ENCODE results near the gene WT1.

WT1 gene

DNA sequence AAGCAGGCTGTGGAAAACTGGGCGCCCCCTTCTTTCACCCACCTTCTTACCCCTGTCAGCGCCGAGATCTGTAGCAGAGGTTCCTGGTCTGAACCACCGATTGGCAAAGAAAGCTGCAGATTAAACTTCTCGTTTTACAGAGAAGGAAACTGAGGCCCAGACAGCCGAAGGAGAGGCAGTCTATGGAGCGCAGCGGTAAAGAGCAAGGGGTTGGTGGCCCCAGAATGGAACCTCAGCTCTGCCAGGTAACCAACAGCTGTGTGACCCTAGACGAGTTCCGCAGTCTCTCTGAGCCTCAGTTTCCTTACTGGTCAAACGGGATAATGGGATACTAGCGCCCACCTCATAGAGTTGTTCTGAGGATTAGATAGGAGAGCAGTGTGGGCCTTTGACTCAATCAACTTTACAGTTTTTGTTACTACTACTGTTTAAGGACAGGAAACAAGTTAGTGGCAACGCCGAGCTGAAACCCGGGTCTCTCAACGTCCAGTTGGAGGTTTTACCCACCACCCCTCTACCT is 3.1 kb upstream of the WT1 start:
- DNase-seq = no peak

GRCh38 chr11:32437495-32438345 is 2.4 kb upstream of the WT1 start:
- no peak for DNase-seq

DNA sequence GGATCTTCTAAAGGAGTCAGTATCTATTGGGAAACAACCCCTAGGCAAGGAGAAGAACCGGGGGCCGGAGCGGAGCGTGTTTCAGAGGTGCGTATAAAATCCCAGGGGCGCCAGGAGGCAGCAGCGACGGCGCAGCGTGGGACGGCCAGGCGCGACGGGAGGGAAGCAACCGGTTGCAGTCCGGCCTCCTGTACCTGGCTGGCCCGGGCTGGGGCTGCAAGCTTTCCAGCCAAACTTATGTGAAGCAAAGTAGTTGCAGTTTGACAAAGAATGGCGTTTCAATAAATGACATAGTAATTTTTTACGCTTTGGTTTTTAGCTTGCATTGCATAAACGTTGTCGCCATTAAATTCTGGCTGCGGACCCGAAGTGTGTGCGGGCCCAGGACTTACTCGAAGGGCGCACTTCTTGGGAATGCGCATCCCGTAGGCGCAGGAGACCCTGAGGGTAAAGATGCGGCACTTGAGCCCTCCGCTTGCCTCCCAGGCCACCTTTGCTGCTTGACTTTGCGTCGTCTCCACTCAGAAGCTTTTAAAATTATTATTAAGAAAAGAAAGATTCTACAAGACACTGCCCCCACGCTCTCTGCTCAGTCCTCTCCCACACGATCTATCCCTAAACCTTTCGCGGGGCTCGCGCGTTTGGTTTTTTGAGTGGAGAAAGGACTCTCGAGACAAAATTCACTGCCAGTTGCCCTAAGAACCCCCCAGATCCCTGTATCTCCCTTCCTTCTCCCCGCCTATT is 1.6 kb upstream of the WT1 start:
- DNase-seq = no peak

DNA sequence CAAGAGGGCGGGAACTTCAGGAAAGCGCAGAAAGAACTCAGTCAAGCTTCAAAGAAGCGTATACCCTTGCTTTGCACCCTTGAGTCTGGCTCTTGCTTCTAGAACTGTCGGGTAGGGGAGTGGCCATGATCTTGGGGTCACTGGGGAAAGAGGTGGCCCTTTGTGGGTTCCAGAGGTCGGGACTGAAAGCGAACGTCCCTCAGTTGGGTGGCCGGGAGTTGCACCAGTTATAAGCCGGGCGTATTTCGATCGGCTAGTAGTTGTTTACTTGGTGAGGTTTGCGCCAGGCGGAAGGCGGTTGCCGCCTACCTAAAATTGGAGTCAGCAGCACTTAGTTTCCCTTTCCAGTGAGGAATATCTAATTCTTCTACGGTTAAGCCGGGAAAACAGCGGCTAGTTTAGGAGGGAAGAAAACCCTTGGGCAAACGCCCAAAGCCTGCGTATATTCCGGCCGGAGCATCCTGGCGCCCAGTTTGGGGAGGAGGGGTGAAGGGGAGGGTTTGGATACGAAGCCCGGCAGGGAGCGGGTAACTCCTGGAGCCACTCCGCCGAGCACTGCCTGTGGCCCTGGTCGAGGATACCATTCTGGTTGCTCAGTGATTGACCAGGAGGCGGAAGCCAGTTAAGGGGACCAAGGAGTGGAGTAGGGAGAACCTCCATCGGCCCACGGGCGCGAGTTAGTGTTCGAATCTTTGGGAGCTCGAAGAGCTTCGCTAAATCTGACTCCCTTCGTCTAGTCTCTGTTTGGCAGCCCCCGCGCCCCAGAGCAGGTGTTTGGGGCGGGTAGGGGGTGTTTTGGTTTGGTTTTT is 807 bp upstream of the WT1 start:
- DNase-seq = no peak

DNA sequence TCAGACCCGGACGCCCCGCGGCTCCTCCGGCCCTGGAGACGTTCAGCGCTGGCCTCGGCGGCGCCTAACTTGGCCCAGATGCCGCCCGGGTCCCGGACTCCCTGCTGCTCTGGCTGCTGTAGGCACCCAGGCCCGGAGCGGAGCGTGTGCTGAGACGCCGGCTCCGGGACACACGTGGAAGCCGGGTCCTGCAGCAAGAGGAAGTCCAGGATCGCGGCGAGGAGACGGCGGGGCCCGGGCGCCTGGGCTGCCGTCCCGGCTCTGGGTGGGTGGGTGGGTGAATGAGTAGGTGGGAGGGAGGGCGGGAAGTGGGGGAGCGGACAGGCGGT is 223 bp downstream of the WT1 start:
- peak; percentile 43 for DNase-seq

DNA sequence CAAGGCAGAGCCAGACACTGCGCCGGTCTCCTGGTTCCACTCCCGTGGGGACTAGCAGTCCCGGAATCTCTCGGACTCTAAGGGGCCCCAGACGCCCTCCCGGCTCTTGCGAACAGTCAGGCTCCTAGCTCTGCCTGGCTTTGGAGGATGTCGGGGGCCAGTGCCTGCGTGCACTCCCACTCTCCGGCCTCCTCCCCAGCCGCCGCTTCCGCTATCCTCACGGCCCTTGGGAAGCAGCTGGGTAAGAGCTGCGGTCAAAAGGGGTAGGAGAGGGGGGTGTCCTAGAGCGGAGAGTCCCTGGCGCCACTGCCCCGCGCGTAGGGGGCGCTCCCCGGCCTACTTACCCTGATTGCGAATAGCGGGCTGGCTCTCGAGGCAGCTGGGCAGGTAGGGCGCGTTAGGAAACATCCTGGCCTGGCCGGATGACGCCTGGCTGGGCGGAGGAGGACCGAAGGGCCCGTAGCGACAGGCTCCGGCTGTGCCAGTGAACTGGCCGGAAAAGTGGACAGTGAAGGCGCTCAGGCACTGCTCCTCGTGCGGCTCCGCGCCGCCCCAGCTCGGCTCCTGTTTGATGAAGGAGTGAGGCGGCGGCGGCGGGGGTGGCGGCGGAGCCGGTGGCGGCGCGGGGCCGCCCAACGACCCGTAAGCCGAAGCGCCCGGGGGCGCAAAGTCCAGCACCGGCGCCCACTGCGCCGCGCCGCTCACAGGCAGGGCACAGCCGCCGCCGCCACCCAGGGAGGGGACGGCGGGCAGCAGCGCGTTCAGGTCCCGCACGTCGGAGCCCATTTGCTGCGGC is 785 bp downstream of the WT1 start:
- peak; percentile 13 for DNase-seq

GRCh38 chr11:32433914-32434355 is 1.4 kb downstream of the WT1 start:
- no peak for DNase-seq

GRCh38 chr11:32433101-32433913 is 2.0 kb downstream of the WT1 start:
- no peak for DNase-seq

- no peak for DNase-seq
Observed at GRCh38 chr11:32432565-32432964, 2.8 kb downstream of the WT1 start.

GRCh38 chr11:32430568-32431381 is 4.6 kb downstream of the WT1 start:
- no peak for DNase-seq

- no peak for DNase-seq
Observed at GRCh38 chr11:32429477-32429876, 5.9 kb downstream of the WT1 start.

- no peak for DNase-seq
Observed at GRCh38 chr11:32428665-32429303, 6.6 kb downstream of the WT1 start.

DNA sequence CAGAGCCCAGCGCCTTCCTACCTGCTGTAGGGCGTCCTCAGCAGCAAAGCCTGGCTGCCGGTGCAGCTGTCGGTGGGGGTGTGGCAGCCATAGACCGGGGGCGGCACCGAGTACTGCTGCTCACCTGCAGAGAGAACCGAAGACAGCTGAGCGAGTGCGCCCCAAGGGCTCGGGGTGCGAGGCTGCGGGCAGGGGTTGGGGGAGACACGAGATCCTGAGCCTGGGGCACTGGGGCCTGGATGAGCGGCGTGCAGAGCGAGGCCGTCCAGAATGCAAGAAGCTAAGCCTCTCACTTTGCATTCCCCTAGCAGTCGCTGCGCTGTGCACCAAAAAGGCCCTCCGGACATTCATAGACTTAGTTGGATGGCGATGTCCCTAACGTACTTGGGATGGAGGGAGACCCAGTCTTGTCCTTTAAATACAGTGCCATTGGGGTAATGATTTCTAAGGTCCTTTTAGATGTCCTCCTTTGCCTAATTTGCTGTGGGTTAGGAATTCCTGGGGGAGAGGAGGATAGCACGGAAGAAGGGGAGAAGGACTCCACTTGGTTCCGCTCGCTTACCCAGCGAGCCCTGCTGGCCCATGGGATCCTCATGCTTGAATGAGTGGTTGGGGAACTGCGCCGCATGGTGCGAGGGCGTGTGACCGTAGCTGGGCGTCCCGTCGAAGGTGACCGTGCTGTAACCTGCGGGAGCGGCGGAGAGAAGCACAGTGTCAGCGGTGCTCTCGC is 7.2 kb downstream of the WT1 start:
- no peak for DNase-seq

DNA sequence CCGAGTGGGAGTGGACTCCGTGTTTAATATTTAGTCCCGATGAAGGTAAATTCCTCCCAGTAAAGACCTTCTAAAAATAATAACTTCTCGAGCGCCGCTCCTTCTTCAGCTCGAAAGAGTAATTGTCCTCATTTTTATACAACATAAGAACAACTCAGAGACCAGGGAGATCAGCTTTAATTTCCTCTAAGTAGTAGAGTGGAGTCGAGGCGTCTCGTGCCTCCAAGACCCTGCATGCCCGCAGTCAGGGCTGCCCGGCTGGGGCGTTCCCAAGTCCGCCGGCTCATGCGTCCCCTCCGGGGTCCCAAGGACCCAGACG is 7.8 kb downstream of the WT1 start:
- DNase-seq = no peak

DNA sequence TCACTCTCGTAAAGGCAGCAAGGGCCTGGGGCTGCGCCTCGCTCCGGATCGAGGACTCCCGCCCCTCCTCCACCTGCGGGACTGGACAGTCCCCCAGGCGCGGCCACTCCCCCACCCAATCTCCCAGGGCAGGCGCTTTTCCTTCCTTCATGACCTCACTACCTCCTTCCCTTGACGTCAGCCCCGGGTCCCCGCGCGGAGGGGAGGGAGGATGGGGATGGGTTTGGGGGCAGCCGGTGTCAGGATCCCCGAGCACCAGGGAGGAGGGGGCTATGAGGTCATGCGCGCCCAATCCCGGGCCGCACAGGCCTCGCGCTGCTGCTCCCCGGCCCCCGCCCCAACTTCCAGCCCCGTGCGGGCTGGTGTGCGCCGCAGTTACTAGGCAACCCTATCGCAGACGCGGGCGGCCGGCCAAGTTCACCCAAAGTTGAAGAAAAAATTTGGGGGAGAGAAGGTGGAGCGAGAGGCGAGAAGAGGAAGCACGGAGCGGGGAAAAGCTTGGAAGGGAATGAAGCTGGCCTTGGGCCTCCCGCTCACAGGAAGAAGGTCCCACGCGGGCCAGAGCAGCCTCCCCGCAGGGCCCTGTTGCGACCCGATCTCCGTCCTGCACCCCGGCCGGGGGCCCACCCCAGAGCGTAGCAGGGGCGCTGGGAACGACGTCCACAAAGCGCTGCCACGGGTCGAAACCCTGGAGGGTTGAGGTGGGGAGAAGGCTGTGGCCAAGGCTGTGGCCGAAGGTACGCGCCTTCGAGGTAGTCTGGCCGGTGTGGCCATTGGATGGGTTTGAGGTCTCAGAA is 8.3 kb downstream of the WT1 start:
- DNase-seq = no peak

DNA sequence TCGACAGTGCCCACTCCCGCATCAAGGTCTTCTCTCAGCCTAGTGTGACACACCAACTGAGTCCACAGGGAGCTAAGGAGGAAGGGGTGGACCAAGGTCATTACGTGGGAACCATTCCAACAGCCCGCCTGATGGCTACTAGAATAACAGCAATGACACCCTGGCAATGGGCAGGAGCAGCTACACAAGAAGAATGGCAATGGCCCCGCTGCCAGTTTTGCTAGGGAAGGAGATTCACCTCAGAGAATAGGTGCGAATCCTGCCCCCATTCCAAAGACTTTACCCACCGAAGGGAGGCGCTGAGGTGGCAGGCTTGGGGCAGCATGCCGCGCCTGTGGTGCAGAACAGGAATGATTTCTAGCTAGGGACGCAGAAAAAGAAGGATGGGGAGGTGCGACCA is 9.1 kb downstream of the WT1 start:
- no peak for DNase-seq

GRCh38 chr11:32425761-32426160 is 9.6 kb downstream of the WT1 start:
- no peak for DNase-seq

DNA sequence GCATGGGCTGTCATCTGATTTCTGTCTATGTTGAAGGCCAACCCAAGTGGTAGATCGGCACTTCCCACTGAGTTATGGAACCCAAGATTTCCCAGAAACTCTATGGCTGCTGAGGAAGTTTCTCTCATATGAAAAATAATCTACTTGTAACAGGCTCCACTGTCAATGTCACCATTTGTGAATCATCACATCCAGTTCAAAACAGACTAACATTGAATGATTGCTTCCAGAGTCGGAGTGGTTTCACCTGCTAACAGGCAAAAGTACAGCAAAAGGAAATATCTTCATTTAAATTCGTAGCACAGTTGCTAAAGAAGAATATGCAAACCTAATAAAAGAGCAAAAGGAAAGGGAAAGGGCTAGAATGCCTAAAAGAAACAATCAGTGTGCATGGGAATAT is 12.8 kb downstream of the WT1 start:
- DNase-seq = no peak

DNA sequence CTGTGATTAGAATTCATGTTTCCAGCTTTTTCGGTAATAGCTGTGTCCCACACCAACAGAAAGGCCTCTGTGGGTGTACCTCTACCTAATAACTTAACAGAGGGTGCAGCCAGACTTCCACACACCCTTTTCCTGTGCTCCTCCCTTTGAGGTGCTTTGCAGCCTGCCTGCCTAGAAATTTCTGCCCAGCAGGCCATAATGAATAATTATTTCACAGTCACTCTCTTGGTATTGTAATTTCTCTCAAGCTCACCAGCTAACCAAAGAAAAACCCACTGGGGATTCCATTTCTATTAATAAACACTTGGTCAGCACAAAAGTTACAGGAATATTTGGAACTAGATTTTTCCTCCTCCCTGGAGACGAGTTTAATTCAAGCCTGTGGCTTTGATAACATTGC is 13.3 kb downstream of the WT1 start:
- DNase-seq = no peak

Data from NCI-H2171 (cell line).